Measurements from ENCODE around the gene INPP5F. TPM values are rescaled to one million over a fixed set of nuclear protein-coding genes. Genes with fewer than 3 reads are reported as not detected.
"Not testable (repeated sequence)": the region's sequence is repeated elsewhere in the genome, so short reads cannot be mapped to it uniquely, and the experiment has no call there.

The INPP5F gene
- total RNA-seq, 1 donor from 2014 or later = 10.6 TPM

GRCh38 chr10:119860866-119861607 lies 135.2 kb downstream of the INPP5F start:
- intact Hi-C loops (cut with micrococcal nuclease) = no loop called here

GRCh38 chr10:119862524-119862923 lies 136.7 kb downstream of the INPP5F start:
- intact Hi-C loops (cut with micrococcal nuclease) = no loop called here

- intact Hi-C loops (cut with micrococcal nuclease) = no loop called here
Observed at GRCh38 chr10:119863951-119864565, 138.2 kb downstream of the INPP5F start.

- intact Hi-C loops (cut with micrococcal nuclease) = no loop called here
Observed at GRCh38 chr10:119865699-119866240, 139.9 kb downstream of the INPP5F start.

- intact Hi-C loops (cut with micrococcal nuclease) = no loop called here
Observed at GRCh38 chr10:119867317-119867716, 141.5 kb downstream of the INPP5F start.

GRCh38 chr10:119869398-119869797 lies 143.5 kb downstream of the INPP5F start:
- intact Hi-C loops (cut with micrococcal nuclease) = not testable (repeated sequence)

GRCh38 chr10:119871881-119872609 lies 146.2 kb downstream of the INPP5F start:
- intact Hi-C loops (cut with micrococcal nuclease) = loop anchor here (1.0 to 5.0 kb wide), 6 partner anchors 20 to 1115 kb away; partner anchors contain the start of genes GRK5, INPP5F, PRDX3 and SEC23IP

GRCh38 chr10:119872610-119872859 lies 146.7 kb downstream of the INPP5F start, which contains the start of gene MCMBP:
Gene MCMBP (minus strand): TSS chr10:119872843. CDS start chr10:119872584, 259 bp downstream.
- intact Hi-C loops (cut with micrococcal nuclease) = loop anchor here (1.0 to 5.0 kb wide), 6 partner anchors 20 to 1115 kb away; partner anchors contain the start of genes GRK5, INPP5F, PRDX3 and SEC23IP

- intact Hi-C loops (cut with micrococcal nuclease) = loop anchor here (1.0 to 5.0 kb wide), 7 partner anchors 19 to 1116 kb away; partner anchors contain the start of genes GRK5, INPP5F, PRDX3 and SEC23IP
Observed at GRCh38 chr10:119872860-119873681, 147.2 kb downstream of the INPP5F start.

GRCh38 chr10:119878524-119878923 lies 152.7 kb downstream of the INPP5F start:
- intact Hi-C loops (cut with micrococcal nuclease) = no loop called here

Other genes starting within 250 kb of the INPP5F start
- 95.1 and 96.0 TPM in 2 replicates for gene RGS10, start 183.3 kb upstream of the INPP5F start, total RNA-seq
- 162 and 166 TPM in 2 replicates for gene TIAL1, start 129.1 kb upstream of the INPP5F start, total RNA-seq
- 19.2 and 20.2 TPM in 2 replicates for gene BAG3, start 74.7 kb upstream of the INPP5F start, total RNA-seq
- 79.7 and 84.1 TPM in 2 replicates for gene MCMBP, start 146.8 kb downstream of the INPP5F start, total RNA-seq
- 69.9 and 71.9 TPM in 2 replicates for gene SEC23IP, start 166.7 kb downstream of the INPP5F start, total RNA-seq

All from T-helper 2 cell treated with Interferon-gamma antibody and Interleukin-4, amounts not matched to agents 100 ng/mL and 5 ng/mL, for 36 hours (primary cell).